Mesothelial cell of epicardium (in vitro differentiated cells): ENCODE data around the gene SRSF4. TPM values are rescaled to one million over a fixed set of nuclear protein-coding genes. Genes with fewer than 3 reads are reported as not detected.
A peak's percentile ranks its signal among the peaks of the same experiment; 100 is the strongest.

Source experiments
- DNase-seq, 2 experiments: peaks; one replicate each; pipeline ENCODE4 v3.0.0; 2021; ENCODE audit warnings: low spot score in 2 of 2; ENCODE audit not compliant: unreplicated experiment in 2 of 2
- H3K27ac Mint-ChIP-seq: 2 replicates; pipeline ENCODE4 v1.8.0; 2021; ENCODE audit warnings: mixed read lengths
- H3K27me3 Mint-ChIP-seq: 2 replicates; pipeline ENCODE4 v1.8.0; 2021; ENCODE audit warnings: low read depth, mixed read lengths
- H3K36me3 Mint-ChIP-seq: 2 replicates; pipeline ENCODE4 v1.8.0; 2021; ENCODE audit warnings: mixed read lengths
- H3K4me1 Mint-ChIP-seq: 2 replicates; pipeline ENCODE4 v1.8.0; 2021; ENCODE audit warnings: mixed read lengths
- H3K4me3 Mint-ChIP-seq: 2 replicates; pipeline ENCODE4 v1.8.0; 2021; ENCODE audit warnings: mild to moderate bottlenecking, moderate library complexity, mixed read lengths
- H3K9me3 Mint-ChIP-seq: 2 replicates; pipeline ENCODE4 v1.8.0; 2021; ENCODE audit warnings: mixed read lengths
- CTCF ChIP-seq: fragments of 200-600 bp; sonication (generic); IDR thresholded peaks from one replicate; pipeline ENCODE4 v1.5.0; 2021; ENCODE audit warnings: antibody characterized with exemption; ENCODE audit not compliant: unreplicated experiment
- total RNA-seq: library from RNA; stranded (reverse); gene quantifications from 3 replicates; pipeline ENCODE4 v1.2.1, GENCODE V29; 2021

Gene SRSF4
- total RNA-seq, 1 donor from 2014 or later, result 105 TPM

- Mint-ChIP-seq H3K4me1 (peaks cover 17% of the 10 kb centered on the region), H3K36me3 (no peaks in the 10 kb centered on the region), H3K9me3 (no peaks in the 10 kb centered on the region), H3K27ac (peak within 1 kb of the TSS; percentile 88), H3K27me3 (no peaks in the 10 kb centered on the region), H3K4me3 (peak within 1 kb of the TSS; percentile 81)
- DNase-seq, result no peak
- no peak for TF ChIP-seq CTCF
Measured at GRCh38 chr1:29123887-29124365, 57.8 kb downstream of the SRSF4 start, which contains the start of gene TMEM200B. Gene TMEM200B, minus strand, starts transcription at chr1:29123903. Its CDS starts 2,075 bp downstream, at chr1:29121828.

- H3K36me3 Mint-ChIP-seq, result peaks cover 2% of the 10 kb centered on the region
- DNase-seq, result peak; percentile 21 to 65
- no peak for TF ChIP-seq CTCF
- H3K9me3 Mint-ChIP-seq, result no peaks in the 10 kb centered on the region
- no peaks in the 10 kb centered on the region for H3K27me3 Mint-ChIP-seq
- H3K4me1 Mint-ChIP-seq, result peaks cover 17% of the 10 kb centered on the region
- peak overlapping the region; percentile 81 for H3K4me3 Mint-ChIP-seq
- H3K27ac Mint-ChIP-seq, result peak overlapping the region; percentile 88
Measured at GRCh38 chr1:29123053-29123886, 58.4 kb downstream of the SRSF4 start.

GRCh38 chr1:29122682-29123052 lies 59.0 kb downstream of the SRSF4 start:
- DNase-seq, result peak; percentile 30 to 59
- peaks cover 2% of the 10 kb centered on the region for H3K36me3 Mint-ChIP-seq
- H3K4me1 Mint-ChIP-seq, result peaks cover 17% of the 10 kb centered on the region
- no peaks in the 10 kb centered on the region for H3K9me3 Mint-ChIP-seq
- no peaks in the 10 kb centered on the region for H3K27me3 Mint-ChIP-seq
- peak overlapping the region; percentile 88 for H3K27ac Mint-ChIP-seq
- TF ChIP-seq CTCF, result no peak
- H3K4me3 Mint-ChIP-seq, result peak overlapping the region; percentile 81

- Mint-ChIP-seq H3K4me1 (peaks cover 17% of the 10 kb centered on the region), H3K9me3 (no peaks in the 10 kb centered on the region), H3K4me3 (peak overlapping the region; percentile 81), H3K27me3 (no peaks in the 10 kb centered on the region), H3K27ac (peak overlapping the region; percentile 89), H3K36me3 (peaks cover 3% of the 10 kb centered on the region)
- no peak for TF ChIP-seq CTCF
- peak; percentile 39 to 62 for DNase-seq
Measured at GRCh38 chr1:29121936-29122681, 59.6 kb downstream of the SRSF4 start.

GRCh38 chr1:29121516-29121935 lies 60.2 kb downstream of the SRSF4 start:
- peak; percentile 27 to 50 for DNase-seq
- Mint-ChIP-seq H3K27ac (no peak overlapping the region), H3K9me3 (no peaks in the 10 kb centered on the region), H3K4me3 (peak overlapping the region; percentile 81), H3K27me3 (no peaks in the 10 kb centered on the region), H3K4me1 (peaks cover 17% of the 10 kb centered on the region), H3K36me3 (peaks cover 5% of the 10 kb centered on the region)
- peak; percentile 9 for TF ChIP-seq CTCF
